CD4-positive, alpha-beta T cell treated with Interleukin-17A for 4 hours (primary cell): Measurements from ENCODE around the gene PBX3.

Experiments used
- DNase-seq: peaks from one replicate; pipeline ENCODE4 v3.0.0-alpha.2; 2020; ENCODE audit warnings: mixed read lengths

PBX3 gene

DNA sequence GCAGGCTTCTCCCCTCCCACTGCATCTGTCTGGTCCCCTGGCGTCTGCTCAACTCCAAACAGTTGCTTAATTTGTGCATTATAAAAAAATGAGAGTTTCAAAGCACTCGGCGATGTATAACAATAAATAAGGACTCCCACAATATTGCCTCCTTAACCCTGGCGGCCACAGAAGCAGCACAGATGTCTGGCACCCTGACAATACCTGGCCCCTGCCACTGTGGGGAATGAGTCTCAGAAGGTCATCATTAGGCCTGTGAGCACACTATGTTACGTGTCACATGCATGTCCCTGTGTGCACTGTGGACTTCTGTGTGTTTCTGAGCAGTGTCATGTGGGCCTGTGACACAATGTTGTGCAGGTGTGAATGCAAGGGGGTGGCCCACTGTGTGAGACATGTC is 236.5 kb downstream of the PBX3 start:
- DNase-seq: no peak

DNA sequence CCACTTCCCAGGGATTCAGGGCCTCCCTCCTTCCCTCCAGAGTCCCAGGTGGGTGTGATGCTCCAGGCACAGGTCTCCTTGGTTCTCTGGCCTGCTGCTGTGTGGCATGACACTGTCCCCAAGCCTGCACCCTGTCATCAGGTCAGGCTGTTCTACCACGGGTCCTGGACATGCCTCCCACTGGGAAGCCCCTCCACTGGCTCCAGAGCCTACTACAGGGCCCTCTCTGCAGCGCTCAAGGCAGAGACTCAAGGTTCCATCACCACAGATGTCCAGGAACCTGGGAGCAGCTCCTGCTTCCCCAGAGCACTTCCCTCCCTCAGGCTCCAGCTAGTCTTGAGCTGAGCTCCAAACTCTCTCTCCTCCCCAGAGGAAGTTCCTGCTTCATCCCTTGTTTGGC is 237.3 kb downstream of the PBX3 start:
- DNase-seq: no peak

DNA sequence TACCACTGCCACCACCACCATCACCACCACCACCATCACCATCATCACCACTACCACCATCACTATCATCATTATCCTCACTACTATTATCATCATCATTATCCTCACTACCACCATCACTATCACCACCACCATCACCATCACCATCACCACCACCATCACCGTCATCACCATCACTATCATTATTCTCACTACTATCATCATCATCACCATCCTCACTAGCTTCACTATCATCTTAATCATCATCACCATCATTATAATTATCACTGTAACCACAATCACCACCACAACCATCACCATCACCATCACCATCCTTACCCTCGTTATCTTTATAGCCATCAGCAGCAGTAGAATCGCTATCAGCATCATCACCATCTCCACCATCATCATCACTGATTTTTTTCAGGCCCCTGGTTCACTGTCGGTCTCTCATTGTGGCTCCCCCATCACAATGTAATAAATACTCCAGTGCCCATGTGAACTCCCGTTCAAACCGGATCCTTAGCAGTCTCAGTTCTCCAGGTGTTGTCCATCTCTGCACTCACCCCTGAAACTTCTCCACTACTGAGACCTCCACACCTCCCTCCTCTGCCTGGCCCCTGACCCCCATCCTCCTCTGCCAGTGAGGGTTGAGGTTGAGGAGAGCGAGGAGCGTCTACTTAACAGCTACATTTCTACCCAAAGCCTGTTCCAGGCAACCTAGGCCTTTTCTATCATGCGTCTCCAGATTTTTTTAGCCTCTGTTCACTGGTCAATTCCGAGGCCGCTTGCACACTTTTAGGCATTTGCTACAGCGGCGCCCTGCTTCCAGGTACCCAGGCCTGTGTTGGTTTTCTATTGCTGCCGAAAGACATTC is 238.2 kb downstream of the PBX3 start:
- DNase-seq: no peak

DNA sequence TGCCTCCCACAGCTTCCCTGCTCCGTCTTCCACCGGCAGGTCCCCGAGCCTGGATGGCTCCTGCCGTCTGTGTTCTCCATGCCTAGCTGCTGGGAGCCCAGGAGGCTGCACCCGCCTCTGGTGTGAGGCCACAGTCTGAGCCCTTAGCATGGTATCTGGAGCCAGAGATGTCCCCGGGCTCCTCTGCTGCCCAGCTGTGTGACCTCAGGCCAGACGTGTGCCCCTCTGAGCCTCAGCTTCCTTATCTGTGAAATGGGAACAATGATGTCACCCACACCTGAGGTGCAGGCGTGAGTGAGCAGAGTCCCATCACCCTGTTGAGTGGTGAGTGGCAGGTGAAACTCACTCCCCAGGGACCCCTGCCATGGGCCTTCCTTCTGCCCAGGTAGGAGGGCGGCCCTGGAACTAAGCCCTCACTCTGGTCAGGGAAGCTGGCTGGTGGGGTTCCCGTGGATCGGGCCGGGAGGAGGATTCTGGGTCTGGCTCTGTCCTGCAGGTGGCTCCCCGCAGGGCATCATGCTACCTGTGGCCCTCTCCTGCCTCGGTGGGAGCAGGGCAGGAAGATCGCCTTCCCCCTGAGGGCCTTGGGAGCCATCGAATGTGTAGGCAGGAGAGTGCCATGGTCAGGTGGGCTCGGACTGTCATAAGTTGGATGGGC is 239.0 kb downstream of the PBX3 start:
- DNase-seq: no peak

DNA sequence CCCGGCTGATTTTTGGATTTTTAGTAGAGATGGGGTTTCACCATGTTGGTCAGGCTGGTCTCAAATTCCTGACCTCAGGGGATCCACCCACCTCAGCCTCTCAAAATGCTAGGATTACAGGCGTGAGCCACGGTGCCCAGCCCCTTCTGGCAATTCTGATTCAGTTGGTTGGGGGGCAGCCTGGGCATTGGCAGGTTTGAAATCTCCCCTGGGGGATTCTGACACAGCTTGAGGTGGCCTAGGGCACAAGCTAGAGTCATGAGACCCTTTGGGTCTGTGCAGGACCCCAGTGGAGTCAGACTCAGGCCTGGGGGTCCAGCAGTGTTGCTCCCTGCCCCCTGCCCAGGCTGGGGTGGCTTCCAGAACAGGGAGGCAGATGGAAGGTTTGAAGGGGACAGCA is 239.8 kb downstream of the PBX3 start:
- no peak for DNase-seq

DNA sequence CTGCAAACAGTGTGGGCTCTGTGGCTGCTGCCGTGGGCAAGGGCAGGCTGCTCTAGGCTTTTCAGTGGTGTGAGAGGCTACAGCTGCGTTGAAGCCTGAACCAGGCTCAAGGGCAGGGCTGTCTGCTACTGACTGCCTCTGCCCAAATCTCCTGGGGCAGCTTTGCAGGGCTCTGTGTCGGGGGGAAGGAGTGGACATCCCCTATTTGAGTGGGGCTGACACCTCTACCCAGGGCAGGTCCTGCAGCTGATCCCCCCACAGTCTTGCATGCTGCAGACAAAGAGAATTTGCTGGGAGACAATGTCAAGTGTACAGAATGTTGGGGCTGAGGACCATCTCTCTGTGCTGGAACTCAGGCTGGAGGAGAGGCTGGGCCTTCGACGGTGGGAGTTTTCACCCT is 240.2 kb downstream of the PBX3 start:
- DNase-seq: no peak

DNA sequence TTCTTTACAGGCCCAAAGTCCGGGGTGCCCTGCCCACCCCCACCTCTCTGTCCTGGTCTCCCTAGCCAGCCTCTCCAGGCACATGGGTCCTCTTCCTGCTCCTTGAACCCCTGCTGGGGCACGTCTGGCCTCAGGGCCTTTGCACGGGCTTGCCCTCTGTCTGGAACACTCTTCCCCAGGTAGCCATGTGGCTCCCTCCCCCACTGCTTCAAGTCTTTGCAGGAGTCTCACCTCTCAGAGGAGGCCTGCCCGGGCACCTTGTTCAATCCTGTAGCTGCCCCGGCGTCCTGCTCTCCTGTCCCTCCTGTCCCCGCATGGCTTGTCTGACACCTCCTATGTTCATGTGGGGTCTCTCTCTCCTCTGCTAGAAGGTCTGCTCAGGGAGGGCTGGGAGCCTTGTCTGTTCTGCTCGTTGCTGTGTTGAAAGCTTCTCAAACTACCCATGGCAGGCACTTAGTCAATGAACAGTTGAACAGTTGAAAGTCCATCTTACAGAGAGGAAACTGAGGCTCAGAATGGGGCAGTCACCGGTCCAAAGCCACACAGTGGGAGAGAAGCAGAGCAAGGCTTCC is 241.4 kb downstream of the PBX3 start:
- DNase-seq: no peak

DNA sequence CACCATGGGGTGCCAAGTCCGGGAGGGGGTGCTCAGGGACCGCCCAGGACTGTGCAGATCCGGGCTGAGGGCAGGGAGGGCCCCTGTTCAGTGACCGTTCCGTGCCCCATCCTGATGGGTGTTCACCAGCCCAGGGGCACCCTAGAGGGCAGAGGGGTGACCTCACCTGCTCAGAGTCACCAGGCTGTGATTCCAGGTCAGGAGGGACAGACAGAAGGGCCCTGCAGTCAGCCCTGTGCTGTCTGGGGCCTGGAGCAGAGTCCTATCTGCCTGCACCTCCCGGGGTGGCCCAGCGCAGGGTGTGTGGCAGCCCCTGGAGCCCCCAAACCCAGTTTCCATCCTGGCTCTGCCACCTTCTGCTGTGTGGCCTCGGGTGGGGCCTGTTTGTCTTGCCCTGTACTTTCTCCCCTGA is 241.9 kb downstream of the PBX3 start:
- no peak for DNase-seq

DNA sequence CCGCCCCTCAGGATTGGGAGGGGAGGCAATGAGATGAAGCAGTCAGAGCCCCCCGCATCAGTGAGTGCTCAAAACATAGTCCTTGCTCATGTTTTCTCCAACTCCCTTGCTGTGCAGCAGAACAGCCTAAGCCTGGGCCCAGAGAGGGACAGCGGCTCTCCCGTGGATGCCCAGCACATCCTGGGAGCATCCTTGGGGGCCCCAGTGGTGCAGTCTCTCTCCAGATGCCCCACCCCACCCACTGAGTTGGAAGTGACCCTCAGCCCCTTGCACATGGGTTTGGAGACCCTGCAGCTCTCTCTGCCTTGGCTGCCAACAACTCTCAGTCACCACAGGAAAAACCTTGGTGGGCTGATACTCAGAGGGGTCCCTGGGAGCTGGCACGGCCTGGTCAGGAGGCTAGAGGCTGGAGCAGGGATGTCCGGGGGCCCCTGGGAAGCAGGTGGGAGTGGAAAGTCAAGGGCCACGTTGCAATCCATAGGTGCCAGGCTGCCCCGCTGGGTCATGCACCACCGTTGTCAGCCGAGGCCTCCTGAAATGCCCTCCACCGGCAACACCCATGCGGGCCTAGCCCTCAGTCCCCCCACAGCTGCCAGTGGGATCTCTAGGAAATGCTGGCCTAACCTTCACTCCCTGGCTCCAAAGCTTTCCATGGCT is 242.5 kb downstream of the PBX3 start:
- DNase-seq: no peak

DNA sequence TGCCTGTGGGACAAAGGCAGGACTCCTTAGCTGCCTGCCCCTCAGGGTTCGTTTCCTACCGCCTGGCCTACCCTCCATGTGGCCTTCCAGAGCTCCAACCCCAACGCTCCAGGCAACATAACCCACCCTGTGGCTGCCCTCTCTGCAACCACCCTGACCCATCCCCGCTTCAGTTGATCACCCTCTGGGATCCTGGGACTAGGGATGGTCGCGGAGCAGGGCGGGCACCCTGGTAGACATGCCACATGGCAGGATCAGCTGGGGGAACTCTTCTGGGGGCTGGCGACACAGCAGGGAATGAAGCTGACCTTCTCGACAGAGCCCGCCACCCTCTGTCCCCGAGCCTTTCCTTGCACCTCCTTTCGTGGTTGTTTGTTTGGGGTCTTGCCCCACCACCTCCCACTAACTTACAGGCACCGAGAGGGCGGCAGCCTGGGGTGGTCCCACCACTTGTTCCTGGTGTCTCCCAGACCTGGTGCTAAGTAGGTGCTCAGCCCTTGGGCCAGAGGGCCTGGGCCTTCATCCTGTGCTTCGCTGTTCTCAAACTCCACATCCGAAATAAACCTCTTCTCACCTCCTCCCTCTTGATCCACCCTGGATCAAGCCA is 243.1 kb downstream of the PBX3 start:
- no peak for DNase-seq

DNA sequence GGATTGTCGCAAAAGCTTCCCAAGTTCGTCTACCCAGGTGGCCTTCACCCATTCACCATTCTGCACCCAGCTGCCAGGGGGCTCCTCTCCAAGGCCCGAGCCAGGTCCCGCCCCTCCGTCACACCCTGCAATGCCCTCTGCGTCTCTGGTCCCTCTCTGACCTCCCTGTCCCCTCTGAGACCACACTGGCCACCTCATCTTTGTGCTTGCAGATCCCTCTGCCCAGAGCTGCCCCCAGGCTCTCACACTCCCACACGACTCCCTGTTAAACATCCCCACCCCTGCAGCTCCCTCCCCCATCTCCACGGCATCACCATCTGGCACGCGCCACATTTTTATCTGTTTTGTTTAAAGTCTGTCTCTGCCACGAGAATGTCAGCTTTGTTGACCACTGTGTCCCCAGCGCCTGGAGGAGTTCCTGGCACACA is 243.6 kb downstream of the PBX3 start:
- no peak for DNase-seq

DNA sequence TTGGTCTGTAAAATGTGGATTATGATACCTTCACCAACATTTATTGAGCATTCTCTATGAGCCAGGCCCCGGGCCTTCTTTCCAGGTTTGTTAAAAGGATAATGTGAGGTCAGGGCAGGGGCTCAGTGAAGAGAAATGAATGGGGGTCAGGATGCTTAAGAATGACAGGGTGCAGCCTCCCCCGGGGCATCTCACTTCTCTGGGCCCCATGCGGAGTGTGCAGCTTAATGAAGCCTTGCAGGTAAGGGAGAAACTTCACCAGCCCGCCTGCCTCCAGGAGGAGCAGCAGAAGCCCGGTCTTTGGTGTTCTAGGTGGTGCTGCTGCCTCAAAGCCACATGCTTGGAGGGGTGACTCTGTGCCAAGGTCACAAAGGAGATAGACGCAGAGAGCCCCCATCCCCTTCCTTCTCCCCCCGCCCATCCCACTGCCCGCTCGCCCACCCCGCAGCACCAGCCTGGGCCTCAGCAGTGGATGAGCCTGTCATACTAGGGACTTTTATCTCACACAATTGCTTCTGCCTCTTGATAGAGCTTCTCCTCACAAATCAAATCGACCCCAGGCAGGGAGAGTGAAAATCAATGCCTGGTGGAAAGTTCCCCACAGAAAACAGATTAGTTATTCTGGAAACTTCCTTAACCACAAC is 244.8 kb downstream of the PBX3 start:
- DNase-seq: no peak

DNA sequence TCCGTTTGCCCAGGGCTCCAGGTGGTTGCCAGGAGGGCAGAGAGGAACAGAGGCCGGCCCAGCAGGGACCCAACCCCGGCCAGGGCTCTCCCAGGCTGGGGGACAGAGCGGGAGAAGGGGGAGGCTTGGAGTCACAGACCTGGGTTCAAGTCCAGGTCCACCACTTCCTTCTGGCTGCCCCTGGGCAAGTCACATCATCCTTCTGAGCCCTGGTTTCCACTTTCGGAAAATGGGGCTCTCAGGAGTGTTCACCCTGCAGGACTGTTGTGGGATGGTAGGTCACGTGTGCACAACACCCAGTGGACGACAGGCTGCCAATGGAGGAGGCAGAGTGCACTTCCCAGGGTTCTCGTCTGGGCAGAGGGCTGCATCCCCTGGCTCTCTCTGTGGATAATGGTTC is 245.4 kb downstream of the PBX3 start:
- no peak for DNase-seq

DNA sequence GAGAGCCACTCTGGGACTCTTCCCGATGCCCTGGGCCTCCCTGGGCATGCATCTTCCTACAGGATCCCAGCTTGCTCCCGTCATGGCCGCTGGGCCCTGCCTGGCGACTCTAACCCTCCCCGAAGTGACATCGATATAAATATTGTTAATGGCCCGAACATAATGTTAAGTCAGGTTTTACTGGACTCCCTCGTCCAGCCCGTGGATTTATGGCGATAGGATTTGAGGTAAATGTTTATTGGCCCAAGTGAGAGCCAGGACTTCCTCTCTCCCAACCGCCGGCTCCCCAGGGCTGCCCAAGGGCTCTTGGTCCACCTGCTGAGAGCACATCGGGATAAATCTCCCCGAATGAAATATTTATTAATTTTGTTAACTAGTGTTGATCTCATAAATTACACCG is 246.3 kb downstream of the PBX3 start:
- no peak for DNase-seq

DNA sequence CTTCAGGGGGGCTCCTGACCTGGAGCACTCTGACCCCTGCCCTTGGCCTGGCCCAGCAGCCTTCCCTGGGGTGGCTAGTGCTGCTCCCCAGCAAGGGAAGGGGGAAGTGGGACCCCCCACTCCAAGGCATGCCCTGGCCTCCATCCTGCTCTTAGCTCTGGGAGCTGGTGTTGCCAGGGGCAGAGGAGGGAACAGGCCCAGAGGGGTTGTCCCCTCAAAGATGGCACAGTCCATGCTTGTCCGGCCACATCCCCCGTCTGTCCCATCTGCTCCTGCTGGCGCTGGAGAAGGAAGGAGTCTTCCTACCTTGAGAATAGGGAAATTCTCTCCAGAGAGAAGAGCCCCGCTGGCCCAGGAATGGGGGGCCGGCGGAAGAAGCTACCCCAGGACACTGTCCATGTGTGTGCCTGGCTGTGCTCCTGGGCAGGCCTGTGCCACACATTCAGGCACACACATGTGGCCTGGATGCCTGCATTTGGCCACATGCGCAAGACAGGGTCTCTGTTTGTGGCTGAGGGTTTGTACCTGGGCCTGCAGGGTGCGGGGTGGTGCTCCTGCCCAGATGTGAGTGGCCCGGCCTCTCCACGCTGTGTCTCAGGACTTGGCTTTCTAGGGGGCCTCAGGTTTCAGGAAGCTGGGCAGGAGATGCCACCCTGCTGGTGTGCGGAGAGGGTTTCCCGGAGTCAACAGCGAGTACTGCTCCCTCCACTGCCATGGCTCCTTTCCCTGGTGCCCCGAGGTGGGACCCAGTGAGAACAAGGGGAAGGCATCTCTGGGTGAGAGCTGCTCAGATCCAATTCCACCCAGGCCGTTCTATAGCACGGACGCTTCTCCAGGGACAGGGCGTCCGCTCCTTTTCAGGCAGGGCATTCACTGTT is 247.1 kb downstream of the PBX3 start:
- no peak for DNase-seq

DNA sequence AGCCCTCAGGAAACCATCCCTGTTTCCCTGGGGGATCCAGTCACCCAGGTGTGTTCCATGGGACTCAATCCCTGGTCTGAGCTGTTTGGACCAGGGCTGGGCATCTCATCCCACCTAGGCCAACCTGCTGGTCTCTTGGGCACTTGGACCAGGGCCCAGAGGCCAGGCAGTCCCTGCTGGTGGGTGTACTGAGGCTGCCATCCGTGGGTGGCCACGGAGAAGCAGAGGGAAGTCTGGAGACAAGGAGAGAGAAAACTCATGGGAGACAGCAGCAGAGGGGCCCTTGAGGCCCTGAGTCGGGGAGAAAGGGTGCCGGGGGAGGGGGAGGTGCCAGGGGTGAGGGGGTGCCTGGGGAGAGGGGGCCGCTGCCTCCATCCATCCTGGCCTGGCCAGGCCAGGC is 247.8 kb downstream of the PBX3 start:
- DNase-seq: no peak

DNA sequence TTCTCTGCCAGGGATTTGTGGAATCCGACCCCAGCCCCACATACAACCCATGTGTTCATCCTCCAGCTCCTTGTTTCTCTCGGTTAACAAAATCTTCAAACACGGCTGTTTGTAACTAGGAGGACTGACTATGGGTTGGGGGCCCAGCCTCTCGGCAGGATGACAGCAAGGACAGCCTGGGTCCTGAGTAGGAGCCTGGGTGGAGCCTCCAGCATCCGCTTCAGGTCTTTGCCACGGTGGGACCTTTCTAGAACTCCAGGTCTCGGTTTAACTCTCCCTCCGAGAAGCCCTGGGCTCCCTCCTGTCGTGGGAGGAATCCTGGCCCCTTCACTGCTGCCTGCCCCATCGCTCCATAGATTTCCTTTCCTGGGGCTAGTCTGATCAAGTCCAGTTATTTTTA is 248.5 kb downstream of the PBX3 start:
- DNase-seq: no peak

DNA sequence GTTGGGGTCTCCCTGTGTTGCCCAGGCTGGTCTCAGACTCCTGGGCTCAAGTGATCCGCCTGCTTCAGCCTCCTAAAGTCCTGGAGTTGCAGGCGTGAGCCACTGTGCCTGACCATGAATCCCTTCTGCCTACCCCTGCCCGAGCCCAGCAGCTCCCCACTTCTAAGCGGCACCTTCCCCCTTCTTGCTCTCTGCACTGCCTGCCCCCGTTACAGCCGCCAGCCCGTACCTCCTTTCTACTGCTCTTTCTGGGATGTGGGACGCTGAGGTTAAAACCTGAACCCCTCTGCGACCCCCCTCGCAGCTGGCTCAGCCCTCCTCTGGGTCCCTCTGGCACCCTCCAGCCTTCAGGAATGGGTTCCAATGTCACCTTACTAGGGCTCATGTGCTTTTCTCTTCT is 249.6 kb downstream of the PBX3 start:
- DNase-seq: no peak

DNA sequence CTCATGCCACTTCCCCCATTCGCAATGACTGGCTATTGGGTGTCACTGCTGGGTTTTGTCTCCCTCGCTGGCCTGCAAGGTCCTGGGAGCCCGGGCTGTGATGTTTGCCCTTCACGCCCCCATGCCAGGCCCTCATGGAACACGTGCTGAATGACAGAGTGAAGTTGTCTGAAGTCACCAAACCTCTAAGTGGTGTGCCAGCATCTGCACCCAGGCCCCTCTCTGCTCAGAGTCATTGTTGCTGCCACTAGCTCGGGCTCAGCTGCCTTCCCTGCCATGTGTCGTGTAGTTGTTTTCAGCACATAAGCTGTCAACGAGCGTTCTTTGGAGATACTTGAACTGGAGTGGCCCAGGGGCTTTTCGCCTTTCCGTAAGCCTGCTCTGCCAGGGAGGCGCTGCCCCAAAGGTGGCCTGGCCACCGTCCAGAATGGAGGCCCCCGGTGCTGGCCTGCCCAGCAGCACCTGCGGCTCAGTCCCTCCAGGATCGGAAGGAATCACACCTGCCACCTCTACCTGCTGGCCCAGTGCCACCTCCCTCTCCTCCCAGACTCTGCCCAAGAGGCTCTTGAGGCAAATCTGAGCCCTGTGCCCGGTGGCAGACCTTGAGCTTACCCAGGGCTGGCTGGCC is 250.1 kb downstream of the PBX3 start:
- DNase-seq: no peak

DNA sequence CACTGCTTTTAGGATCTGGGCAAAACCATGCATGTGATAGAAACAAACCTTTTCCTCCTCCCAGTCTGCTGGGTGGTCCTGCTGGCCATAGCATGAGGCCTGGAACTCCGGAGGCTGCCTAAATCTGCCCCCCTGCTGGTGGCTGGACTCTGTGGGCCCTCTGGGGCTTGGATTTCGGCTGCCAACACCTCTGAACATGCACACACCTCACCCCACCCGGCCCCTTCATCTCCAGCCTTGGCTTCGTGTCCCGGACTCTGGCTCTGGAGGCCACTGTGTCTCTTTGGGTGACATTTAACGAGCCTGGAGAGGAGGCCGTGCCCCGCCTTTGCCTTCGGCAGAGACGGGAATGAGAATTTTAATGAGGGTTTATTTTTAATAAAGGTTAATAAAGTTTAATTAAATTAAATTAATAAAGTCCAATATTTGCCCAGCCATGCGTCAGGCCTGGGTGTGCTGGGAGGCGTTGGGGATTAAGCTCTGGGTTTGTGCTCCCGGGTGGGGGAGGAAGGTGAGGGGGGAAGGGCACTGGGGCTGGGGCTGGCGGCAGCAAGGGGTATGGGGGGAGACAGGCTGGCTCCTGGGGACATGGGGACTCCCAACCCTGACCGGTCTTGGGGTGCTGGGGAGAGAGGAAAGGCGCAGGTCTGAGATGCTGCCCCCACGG is 251.8 kb downstream of the PBX3 start:
- no peak for DNase-seq

DNA sequence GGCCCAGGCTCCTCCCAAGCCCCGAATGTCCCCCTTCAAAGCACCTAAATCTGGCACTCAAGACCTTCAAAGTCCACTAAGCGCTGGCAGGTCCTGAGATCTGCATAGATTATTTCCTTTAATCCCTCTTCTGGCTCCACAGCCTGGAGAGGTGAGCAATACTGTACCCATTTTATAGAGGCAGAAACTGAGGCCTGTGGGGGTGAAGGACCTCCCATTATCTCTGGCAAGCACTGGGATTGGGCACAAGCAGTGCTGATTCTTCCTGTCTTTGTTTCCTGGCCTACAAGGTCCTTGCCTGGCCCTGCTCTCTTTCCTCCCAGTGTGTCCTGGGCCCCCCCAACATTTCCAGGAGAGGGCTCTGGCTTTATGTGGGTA is 252.3 kb downstream of the PBX3 start:
- no peak for DNase-seq
